HG03460 (cell line): ENCODE measurements around the gene GPR83.
"Not testable (repeated sequence)": the region's sequence is repeated elsewhere in the genome, so short reads cannot be mapped to it uniquely, and the experiment has no call there.

Experiments
- ATAC-seq: cut with Tn5 transposase; IDR thresholded peaks from one replicate; pipeline ENCODE4 v1.9.1; 2021; ENCODE audit not compliant: unreplicated experiment

Gene GPR83

GRCh38 chr11:94376841-94377240 lies 24.4 kb downstream of the GPR83 start:
- ATAC-seq, result no peak

GRCh38 chr11:94370576-94370975 lies 30.6 kb downstream of the GPR83 start:
- not testable (repeated sequence) for ATAC-seq

GRCh38 chr11:94350850-94351563 lies 50.2 kb downstream of the GPR83 start:
- not testable (repeated sequence) for ATAC-seq

- not testable (repeated sequence) for ATAC-seq
Measured at GRCh38 chr11:94346311-94346710, 54.9 kb downstream of the GPR83 start.

- no peak for ATAC-seq
Measured at GRCh38 chr11:94343495-94343894, 57.7 kb downstream of the GPR83 start.

- no peak for ATAC-seq
Measured at GRCh38 chr11:94342250-94342649, 59.0 kb downstream of the GPR83 start.

- no peak for ATAC-seq
Measured at GRCh38 chr11:94338651-94339050, 62.6 kb downstream of the GPR83 start.

- no peak for ATAC-seq
Measured at GRCh38 chr11:94336033-94336432, 65.2 kb downstream of the GPR83 start.

GRCh38 chr11:94332814-94333213 lies 68.4 kb downstream of the GPR83 start:
- no peak for ATAC-seq

- no peak for ATAC-seq
Measured at GRCh38 chr11:94330789-94331188, 70.4 kb downstream of the GPR83 start.

GRCh38 chr11:94329501-94329900 lies 71.7 kb downstream of the GPR83 start:
- no peak for ATAC-seq

GRCh38 chr11:94328587-94329080 lies 72.6 kb downstream of the GPR83 start:
- ATAC-seq, result no peak
